Testis (tissue), 3 donors: Measurements from ENCODE around the gene HMOX1. TPM values are rescaled to one million over a fixed set of nuclear protein-coding genes. Genes with fewer than 3 reads are reported as not detected.
A peak's percentile ranks its signal among the peaks of the same experiment; 100 is the strongest.

Experiments
- DNase-seq: peaks from one replicate; pipeline ENCODE4 v3.0.0-alpha.2; 2019
- H3K27ac ChIP-seq, 2 donors: fragments of 200-600 bp; sonication (generic); one replicate each; pipeline ENCODE4 v1.5.1; 2019
- H3K27me3 ChIP-seq: fragments of 200-600 bp; sonication (generic); one replicate; pipeline ENCODE4 v1.5.1; 2019
- H3K36me3 ChIP-seq: fragments of 200-600 bp; sonication (generic); one replicate; pipeline ENCODE4 v1.5.1; 2017; ENCODE audit warnings: low read depth; ENCODE audit errors: missing control alignments
- H3K4me1 ChIP-seq: fragments of 200-600 bp; sonication (generic); one replicate; pipeline ENCODE4 v1.5.1; 2019
- H3K4me3 ChIP-seq, 2 donors: fragments of 200-600 bp; sonication (generic); one replicate each; pipeline ENCODE4 v1.5.1; 2017 to 2019
- H3K9me3 ChIP-seq: fragments of 200-600 bp; sonication (generic); one replicate; pipeline ENCODE4 v1.5.1; 2017
- CTCF ChIP-seq, 3 experiments: fragments of 450-650 bp in 2 of 3; fragments of 200-600 bp in 1 of 3; sonication (generic) in 1 of 3; IDR thresholded peaks; one replicate each; pipeline ENCODE4 v1.5.1; 2016 to 2019; ENCODE audit warnings: antibody characterized with exemption in 3 of 3, mild to moderate bottlenecking in 2 of 3, moderate library complexity in 1 of 3
- POLR2A ChIP-seq: fragments of 450-650 bp; IDR thresholded peaks from one replicate; pipeline ENCODE4 v1.6.1; 2017; ENCODE audit warnings: antibody characterized with exemption, mild to moderate bottlenecking, moderate library complexity
- WGBS, 2 donors: methylation state at CpG; one replicate each; pipeline ENCODE4 v1.1.5; 2018; 5-methylcytosine and 5-hydroxymethylcytosine counted together
- intact Hi-C: fragments of 100-400 bp; cut with DNase I; formaldehyde crosslinking; loops from one replicate; pipeline ENCODE4 v1.15.1; 2023; ENCODE audit warnings: low total_unique reads
- polyA plus RNA-seq: library from polyadenylated mRNA; stranded (reverse); fragments of 350-450 nt; fragmentation: Illumina TruSeq; extraction: RNeasy Lipid Tissue Mini Kit (QIAGEN cat#74804); gene quantifications from one replicate; pipeline ENCODE4 v1.2.3, GENCODE V29; 2014; ENCODE audit warnings: low read depth, low replicate concordance; ENCODE audit not compliant: insufficient read depth
- total RNA-seq, 2 donors: library from RNA; depleted of rRNA; stranded (reverse); fragments of >200 nt; gene quantifications; one replicate each; pipeline ENCODE4 v1.2.3, GENCODE V29; 2016

The HMOX1 gene
- total and polyA plus RNA-seq, 3 donors from 2014 or later: 22.0 to 37.8 (median 35.2) TPM

DNA sequence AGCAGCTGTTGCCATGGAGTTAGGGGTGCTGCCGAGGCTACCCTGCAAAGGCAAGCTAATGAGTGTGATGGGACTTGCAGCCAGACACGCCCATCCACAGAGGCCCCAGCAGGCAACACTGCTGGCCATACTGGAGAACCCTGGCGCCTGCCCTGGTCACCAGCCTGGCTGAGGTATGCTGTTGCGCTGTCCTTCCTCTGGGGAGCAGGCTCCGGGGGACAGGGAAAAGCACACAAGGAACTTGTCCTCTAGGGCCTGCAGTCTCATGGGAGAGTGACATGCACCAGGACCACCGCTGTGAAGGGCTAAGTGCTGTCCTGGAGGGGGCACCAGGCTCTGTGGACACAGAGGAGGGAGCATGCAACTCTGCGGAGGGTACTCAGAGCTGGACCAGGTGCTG is 45.4 kb upstream of the HMOX1 start:
- intact Hi-C loops: no loop called here
- no peak overlapping the region for H3K4me3 ChIP-seq

GRCh38 chr22:35335936-35336781 is 44.7 kb upstream of the HMOX1 start:
- Histone ChIP-seq H3K4me3 (no peak overlapping the region), H3K9me3 (no peaks in the 10 kb centered on the region), H3K27ac (no peak overlapping the region), H3K36me3 (no peaks in the 10 kb centered on the region), H3K4me1 (peaks cover 9% of the 10 kb centered on the region), H3K27me3 (no peaks in the 10 kb centered on the region)
- TF ChIP-seq POLR2A: no peak
- TF ChIP-seq CTCF (IDR thresholded peaks at IDR 0.05): no peak
- peak; percentile 68 for DNase-seq
- intact Hi-C loops: no loop called here
- WGBS, 2 donors: 56 to 71% methylated on average over 7 to 12 of the region's 12 CpGs

More for the DNA sequence above, 45.4 kb upstream of the HMOX1 start:
- Histone ChIP-seq H3K27ac (no peak overlapping the region), H3K36me3 (no peaks in the 10 kb centered on the region), H3K27me3 (no peaks in the 10 kb centered on the region), H3K9me3 (no peaks in the 10 kb centered on the region), H3K4me1 (peaks cover 10% of the 10 kb centered on the region)
- WGBS, 2 donors: 85 to 88% methylated on average over 4 to 7 of the region's 7 CpGs
- no peak for DNase-seq
- TF ChIP-seq POLR2A (no peak), CTCF (IDR thresholded peaks at IDR 0.05) (no peak)

DNA sequence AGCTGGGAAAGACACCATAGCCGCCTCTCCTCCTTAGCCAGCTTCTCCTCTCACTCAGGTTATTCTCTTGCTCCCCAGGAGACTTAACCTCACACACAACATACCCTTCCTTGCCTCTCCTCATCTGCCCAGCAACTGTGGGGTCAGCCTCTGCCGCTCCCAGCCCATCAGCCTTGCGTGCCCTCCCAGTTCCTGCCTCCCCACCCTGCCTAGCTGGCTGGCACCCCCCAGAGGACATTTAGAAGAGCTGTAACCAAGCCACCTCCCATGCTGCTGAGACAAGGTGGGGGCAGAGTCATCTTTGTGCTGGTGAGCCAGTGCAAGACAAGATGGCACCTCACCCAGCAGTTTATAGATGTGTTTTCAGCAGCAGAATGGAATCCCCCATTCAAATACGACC is 43.0 kb upstream of the HMOX1 start:
- H3K9me3 ChIP-seq: no peaks in the 10 kb centered on the region
- no peak overlapping the region for H3K27ac ChIP-seq
- TF ChIP-seq CTCF (IDR thresholded peaks at IDR 0.05): no peak
- no peak for TF ChIP-seq POLR2A
- intact Hi-C loops: no loop called here
- H3K4me1 ChIP-seq: peaks cover 9% of the 10 kb centered on the region
- 93 to 97% methylated on average over 4 of the region's 4 CpGs for WGBS, 2 donors
- no peak for DNase-seq
- H3K36me3 ChIP-seq: no peaks in the 10 kb centered on the region
- no peak overlapping the region for H3K4me3 ChIP-seq
- H3K27me3 ChIP-seq: no peaks in the 10 kb centered on the region

GRCh38 chr22:35341090-35341874 is 39.6 kb upstream of the HMOX1 start:
- Histone ChIP-seq H3K36me3 (no peaks in the 10 kb centered on the region), H3K9me3 (no peaks in the 10 kb centered on the region), H3K27ac (no peak overlapping the region), H3K4me1 (peaks cover 5% of the 10 kb centered on the region), H3K4me3 (no peak overlapping the region), H3K27me3 (no peaks in the 10 kb centered on the region)
- intact Hi-C loops: no loop called here
- TF ChIP-seq CTCF (IDR thresholded peaks at IDR 0.05): no peak
- no peak for TF ChIP-seq POLR2A
- WGBS, 2 donors: 89 to 90% methylated on average over 14 to 19 of the region's 19 CpGs
- no peak for DNase-seq
